NT2/D1 (cell line): ENCODE data around the gene BCL11B.
A peak's percentile ranks its signal among the peaks of the same experiment; 100 is the strongest.

ENCODE experiments used
- DNase-seq: peaks from one replicate; pipeline ENCODE4 v3.0.0-alpha.2; 2011; ENCODE audit warnings: low read depth, low spot score
- H3K27me3 ChIP-seq: 2 replicates; pipeline ENCODE4 v1.6.0; 2011; ENCODE audit warnings: mild to moderate bottlenecking; ENCODE audit not compliant: insufficient read length, insufficient read depth
- H3K36me3 ChIP-seq: 2 replicates; pipeline ENCODE4 v1.6.1; 2011; ENCODE audit warnings: mild to moderate bottlenecking, low read length, mixed read lengths; ENCODE audit not compliant: insufficient read depth, insufficient read length
- H3K4me1 ChIP-seq: 2 replicates; pipeline ENCODE4 v1.5.1; 2011; ENCODE audit not compliant: insufficient read depth, insufficient read length
- H3K4me3 ChIP-seq: 2 replicates; pipeline ENCODE4 v1.5.1; 2011; ENCODE audit warnings: low read depth; ENCODE audit not compliant: insufficient read length
- H3K9ac ChIP-seq: 2 replicates; pipeline ENCODE4 v1.6.0; 2011; ENCODE audit warnings: low read depth; ENCODE audit not compliant: insufficient read length
- H3K9me3 ChIP-seq: 2 replicates; pipeline ENCODE4 v1.5.1; 2011; ENCODE audit warnings: mild to moderate bottlenecking, low read length; ENCODE audit not compliant: insufficient read depth
- SUZ12 ChIP-seq: IDR thresholded peaks from 2 replicates; pipeline ENCODE4 v1.6.1; 2011; ENCODE audit not compliant: insufficient read length, insufficient read depth; ENCODE audit errors: extremely low read depth
- YY1 ChIP-seq: IDR thresholded peaks from 2 replicates; pipeline ENCODE4 v1.6.1; 2011; ENCODE audit not compliant: insufficient read length, insufficient read depth
- ZNF274 ChIP-seq: IDR thresholded peaks from 2 replicates; pipeline ENCODE4 v1.6.1; 2011; ENCODE audit warnings: mild to moderate bottlenecking, low read depth, low read length

BCL11B gene

GRCh38 chr14:99136401-99136800 is 135.6 kb downstream of the BCL11B start:
- peaks cover 3% of the 10 kb centered on the region for H3K4me1 ChIP-seq
- no peak for TF ChIP-seq ZNF274
- no peak overlapping the region for H3K4me3 ChIP-seq
- no peaks in the 10 kb centered on the region for H3K9me3 ChIP-seq
- no peak for DNase-seq
- H3K36me3 ChIP-seq, result no peaks in the 10 kb centered on the region
- no peak overlapping the region for H3K9ac ChIP-seq
- H3K27me3 ChIP-seq, result no peaks in the 10 kb centered on the region

DNA sequence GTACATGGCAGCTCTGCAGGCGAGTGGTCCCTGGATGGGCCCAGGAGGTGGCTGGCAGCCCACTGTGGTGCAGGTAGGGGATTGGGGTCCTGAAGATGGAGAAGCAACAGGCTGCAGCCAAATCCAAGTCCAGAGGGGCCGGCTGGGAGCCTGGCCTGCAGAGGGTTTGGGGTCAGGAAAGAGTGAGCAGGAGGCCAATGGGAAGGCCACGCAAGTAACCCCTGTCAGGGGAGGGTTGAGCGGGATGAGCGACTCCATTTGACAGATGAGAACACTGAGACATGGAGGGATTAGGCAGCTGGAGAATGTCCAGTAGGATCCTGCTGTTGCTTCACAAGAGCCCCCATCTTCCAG is 136.0 kb downstream of the BCL11B start:
- Histone ChIP-seq H3K9ac (no peak overlapping the region), H3K9me3 (no peaks in the 10 kb centered on the region), H3K4me3 (no peak overlapping the region), H3K27me3 (no peaks in the 10 kb centered on the region), H3K4me1 (peaks cover 3% of the 10 kb centered on the region), H3K36me3 (no peaks in the 10 kb centered on the region)
- TF ChIP-seq ZNF274, result no peak
- TF ChIP-seq YY1, result no peak
- no peak for TF ChIP-seq SUZ12
- DNase-seq, result no peak

- no peaks in the 10 kb centered on the region for H3K9me3 ChIP-seq
Measured at GRCh38 chr14:99134516-99135046, 137.4 kb downstream of the BCL11B start.

GRCh38 chr14:99133636-99134515 is 138.1 kb downstream of the BCL11B start:
- no peaks in the 10 kb centered on the region for H3K27me3 ChIP-seq
- no peaks in the 10 kb centered on the region for H3K9me3 ChIP-seq
- no peak overlapping the region for H3K9ac ChIP-seq
- no peak for DNase-seq
- peaks cover 7% of the 10 kb centered on the region for H3K4me1 ChIP-seq
- no peaks in the 10 kb centered on the region for H3K36me3 ChIP-seq
- H3K4me3 ChIP-seq, result no peak overlapping the region
- TF ChIP-seq ZNF274, result no peak
- no peak for TF ChIP-seq YY1
- no peak for TF ChIP-seq SUZ12

More at GRCh38 chr14:99134516-99135046, 137.4 kb downstream of the BCL11B start:
- Histone ChIP-seq H3K9ac (no peak overlapping the region), H3K36me3 (no peaks in the 10 kb centered on the region), H3K4me1 (peaks cover 3% of the 10 kb centered on the region), H3K4me3 (no peak overlapping the region), H3K27me3 (no peaks in the 10 kb centered on the region)
- no peak for TF ChIP-seq ZNF274
- TF ChIP-seq YY1, result no peak
- no peak for TF ChIP-seq SUZ12
- no peak for DNase-seq

- H3K4me3 ChIP-seq, result no peak overlapping the region
- H3K9ac ChIP-seq, result peak overlapping the region; percentile 32
- peaks cover 7% of the 10 kb centered on the region for H3K4me1 ChIP-seq
- no peaks in the 10 kb centered on the region for H3K27me3 ChIP-seq
- H3K9me3 ChIP-seq, result no peaks in the 10 kb centered on the region
- DNase-seq, result no peak
- no peak for TF ChIP-seq YY1
- TF ChIP-seq SUZ12, result no peak
- no peak for TF ChIP-seq ZNF274
- no peaks in the 10 kb centered on the region for H3K36me3 ChIP-seq
Measured at GRCh38 chr14:99132821-99133635, 139.0 kb downstream of the BCL11B start.

DNA sequence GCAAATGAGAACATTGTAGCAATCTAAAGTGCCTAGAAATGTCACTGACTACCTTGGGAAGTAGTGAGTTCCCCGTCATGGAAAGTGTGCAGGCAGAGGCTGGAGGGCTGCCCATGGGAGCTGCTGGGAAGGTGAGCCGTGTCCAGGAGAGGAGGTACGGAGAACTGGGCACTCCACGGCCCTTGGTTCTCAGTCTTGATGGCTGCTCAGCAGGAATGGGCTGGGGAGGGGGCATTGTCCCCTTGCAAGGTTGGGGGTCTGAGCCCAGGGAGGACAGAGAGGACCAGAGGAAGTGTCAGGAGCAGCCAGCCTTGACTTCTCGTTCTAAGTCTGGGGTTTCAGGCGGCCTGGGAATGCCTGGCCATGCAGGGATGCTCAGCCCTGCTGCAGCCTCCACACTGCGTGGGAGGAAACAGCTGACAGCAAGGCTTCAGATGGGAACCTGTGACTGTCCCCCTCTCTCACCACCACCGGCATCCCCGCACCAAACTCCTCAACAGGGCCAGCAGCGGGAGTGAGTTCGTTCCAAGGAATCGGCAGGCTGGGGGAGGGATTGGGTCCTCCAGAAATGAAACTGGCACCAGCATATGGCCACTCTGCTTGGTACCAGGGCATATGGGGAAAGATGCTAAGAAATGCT is 140.2 kb downstream of the BCL11B start:
- TF ChIP-seq YY1, result no peak
- TF ChIP-seq ZNF274, result no peak
- no peak for TF ChIP-seq SUZ12
- Histone ChIP-seq H3K9me3 (no peaks in the 10 kb centered on the region), H3K4me1 (peaks cover 7% of the 10 kb centered on the region), H3K4me3 (no peak overlapping the region), H3K9ac (no peak overlapping the region), H3K27me3 (no peaks in the 10 kb centered on the region), H3K36me3 (no peaks in the 10 kb centered on the region)
- no peak for DNase-seq
